HG02571 (cell line): ENCODE measurements around the gene ST3GAL5.

ENCODE experiments used
- ATAC-seq: cut with Tn5 transposase; IDR thresholded peaks from one replicate; pipeline ENCODE4 v1.9.1; 2021; ENCODE audit warnings: mild to moderate bottlenecking, moderate library complexity; ENCODE audit not compliant: unreplicated experiment

Gene ST3GAL5

DNA sequence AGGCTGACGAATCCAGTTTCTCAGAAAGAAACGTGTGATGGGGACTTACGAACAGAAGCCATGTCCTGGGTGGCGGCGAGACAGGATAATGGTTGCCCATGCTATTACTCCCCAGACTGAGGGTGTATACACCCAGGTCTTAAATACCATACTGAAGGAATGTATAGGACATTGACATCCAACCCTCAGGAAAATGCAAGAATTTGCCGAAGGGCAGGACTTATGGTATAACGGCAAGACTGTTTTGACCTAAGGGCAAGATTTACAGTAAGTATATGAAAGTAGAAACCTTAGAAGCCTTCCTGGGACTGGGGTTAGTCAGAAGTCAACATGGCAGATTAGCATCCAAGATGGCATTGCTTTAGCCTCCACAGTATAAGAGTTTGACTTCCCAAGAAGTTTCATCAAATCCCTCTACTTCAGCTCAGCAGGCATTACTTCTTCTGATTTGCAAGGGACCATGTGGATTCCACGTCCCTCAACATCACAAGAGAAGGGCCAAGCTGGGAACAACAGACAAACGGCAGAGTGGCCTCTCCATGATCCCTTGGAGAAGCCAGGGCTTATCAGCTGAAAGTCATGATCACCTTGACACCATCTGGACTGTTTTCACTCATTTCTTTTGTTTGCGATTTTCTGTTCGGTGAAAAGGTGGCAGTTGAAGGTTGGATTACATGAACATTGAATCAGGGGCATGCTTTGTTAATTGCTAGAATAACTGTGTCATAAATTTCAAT is 21.1 kb downstream of the ST3GAL5 start:
- no peak for ATAC-seq

DNA sequence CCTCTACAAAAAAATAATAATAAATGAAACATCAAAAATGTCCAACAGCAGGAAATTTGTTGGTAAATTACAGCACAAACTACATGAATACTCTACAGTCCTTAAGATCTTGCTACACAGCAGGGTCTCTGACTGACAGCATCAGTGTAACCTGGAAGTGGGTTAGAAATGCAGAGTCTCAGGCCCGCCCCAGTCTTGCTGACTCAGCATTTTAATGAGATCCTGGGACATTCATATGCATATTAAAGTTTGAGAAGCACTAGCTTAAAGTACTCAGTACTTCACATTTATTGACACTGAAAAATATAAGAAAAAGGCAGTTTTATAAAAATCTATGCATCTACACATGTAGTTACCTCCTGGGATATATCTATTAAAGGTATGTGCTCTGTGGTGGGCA is 21.7 kb downstream of the ST3GAL5 start:
- ATAC-seq, result no peak

DNA sequence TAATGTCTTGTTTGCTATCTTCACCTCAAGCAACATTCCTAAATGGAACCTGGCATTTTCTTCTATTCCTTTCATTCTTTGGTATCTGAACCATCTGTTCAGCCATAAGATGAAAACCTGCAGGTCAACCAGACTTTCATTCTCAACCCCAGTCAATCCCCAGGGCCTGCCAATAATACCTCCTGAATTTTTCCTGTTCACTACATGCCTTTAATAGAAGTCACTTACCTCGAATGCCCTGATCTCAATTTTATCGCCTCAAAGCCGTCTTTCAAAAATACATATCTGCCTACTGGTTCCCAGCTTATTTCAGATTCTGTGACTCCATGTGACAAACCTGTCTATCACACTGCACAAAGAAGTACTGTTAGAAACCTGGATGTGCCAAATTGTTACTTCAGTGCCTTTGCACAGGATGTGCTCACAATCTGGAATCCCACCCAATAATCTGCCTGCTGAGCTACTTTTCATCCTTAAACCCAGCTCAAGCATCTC is 22.6 kb downstream of the ST3GAL5 start:
- ATAC-seq, result no peak

DNA sequence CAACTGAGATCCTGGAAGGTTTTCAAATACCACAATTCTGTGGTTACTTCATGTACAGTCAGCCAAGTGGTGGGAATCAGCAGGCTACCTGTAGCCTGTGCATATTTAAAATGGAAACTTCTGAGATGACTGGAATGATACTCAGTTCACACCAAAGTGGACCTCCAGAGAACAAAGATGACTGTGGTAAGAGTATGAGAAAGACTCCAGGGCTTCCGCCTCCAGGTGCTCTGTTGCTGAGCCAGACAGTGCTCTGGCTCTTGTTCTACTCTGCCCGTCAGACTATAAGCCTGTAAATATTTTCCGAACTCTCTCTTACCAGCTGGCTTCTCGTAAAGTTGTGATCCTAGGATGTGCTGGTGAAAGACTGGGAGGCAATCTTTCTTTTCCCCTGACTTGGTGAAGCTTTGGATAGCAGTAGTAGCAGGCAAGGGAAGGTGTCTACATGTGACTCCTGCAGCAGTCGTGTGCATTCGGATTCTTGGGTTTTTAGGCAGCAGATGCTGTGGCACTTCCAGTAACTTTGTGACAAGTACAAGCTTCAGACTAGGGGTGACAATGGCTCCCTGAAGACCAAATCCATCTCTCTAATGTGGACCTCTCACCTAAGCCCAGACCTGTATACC is 23.1 kb downstream of the ST3GAL5 start:
- ATAC-seq, result peak; percentile 81

DNA sequence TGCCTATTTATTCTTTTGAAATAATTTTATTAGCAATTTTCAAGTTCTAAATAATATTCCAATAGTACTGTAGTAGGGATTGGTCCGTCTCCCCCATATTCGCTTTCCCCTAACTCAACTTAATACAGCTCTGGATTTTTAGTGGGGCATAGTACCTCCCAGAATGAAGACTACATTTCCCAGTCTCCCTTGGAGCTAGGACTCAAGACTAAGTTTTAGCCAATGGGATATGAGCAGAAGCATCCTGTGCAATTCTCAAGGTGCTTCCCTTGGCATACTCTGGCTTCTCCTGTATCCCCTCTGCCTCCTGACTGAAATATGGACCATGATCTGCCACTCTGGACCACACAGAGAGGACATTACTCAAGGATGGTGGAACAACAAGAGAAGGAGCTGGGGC is 24.1 kb downstream of the ST3GAL5 start:
- no peak for ATAC-seq

DNA sequence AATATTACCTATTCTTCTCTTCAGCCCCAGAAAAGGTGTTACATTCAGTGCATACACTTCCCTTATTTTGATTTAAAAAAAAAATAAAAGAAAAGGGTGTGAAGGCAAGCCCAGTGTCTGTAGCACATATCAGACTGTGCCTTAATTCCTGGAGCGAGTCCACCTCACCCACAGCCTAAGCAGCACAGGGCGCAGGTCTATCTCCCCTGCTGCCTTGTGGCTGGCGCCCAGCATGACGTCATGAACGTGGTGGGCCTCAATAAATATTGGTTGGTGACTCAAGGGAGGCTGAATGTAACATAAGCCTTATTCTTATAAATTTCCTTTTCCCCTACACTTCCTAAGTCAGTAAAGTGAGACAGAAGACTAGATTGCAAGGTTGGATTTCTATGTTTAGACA is 26.4 kb downstream of the ST3GAL5 start:
- no peak for ATAC-seq

DNA sequence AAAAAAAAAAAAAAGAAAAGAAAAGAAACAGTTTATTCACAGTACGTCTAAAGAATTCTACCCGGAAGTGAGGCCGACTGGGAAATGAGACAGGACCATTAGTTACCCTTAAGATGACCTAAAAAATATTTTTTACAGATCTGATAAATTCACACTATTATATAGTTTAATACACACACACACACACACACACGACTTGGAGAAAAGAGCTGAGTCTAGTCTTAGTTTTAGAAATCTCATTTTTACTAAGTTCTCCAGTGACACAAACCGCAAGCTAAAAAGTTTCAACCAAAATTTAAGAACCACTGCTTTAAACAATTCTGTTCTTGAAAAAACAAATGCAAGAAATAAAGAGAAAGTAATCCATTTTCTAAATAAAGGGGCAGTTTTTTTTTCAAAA is 27.1 kb downstream of the ST3GAL5 start:
- no peak for ATAC-seq

DNA sequence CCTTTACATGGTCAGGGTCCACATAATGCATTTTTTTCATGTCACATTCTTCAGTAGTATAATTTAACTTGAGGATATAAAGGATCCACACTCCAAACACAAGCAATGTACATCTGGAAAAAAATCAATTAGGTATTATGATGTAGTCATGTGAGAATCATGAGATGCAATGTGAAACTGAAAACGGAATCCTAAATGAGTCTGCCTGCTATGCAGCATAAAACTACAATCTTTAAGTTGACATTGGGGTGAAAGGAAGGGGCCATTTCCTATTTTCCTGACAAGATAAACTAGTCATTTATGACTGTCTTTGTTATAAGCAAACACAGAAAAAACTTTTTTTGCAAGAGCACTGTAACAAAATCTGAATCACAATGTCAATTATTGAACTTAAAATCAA is 27.6 kb downstream of the ST3GAL5 start:
- ATAC-seq, result no peak

DNA sequence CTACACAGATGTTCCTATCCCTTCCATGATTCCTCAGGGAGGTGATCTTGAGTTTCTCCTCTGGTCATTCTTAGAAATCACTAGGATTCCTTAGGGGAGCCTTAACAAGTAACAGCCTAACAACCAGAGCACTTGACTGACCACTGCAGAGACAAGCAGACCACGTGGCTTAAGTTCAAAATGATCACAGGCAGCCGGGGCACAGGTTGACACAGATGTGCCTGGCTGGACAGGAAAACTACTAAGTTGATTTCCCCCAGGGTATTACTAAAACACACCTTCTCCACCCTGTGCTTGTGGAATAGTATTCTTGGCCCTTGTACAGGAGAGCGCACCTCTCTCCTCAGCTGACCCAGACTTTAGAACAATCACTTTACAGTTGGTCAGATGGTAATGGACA is 29.9 kb downstream of the ST3GAL5 start:
- no peak for ATAC-seq

DNA sequence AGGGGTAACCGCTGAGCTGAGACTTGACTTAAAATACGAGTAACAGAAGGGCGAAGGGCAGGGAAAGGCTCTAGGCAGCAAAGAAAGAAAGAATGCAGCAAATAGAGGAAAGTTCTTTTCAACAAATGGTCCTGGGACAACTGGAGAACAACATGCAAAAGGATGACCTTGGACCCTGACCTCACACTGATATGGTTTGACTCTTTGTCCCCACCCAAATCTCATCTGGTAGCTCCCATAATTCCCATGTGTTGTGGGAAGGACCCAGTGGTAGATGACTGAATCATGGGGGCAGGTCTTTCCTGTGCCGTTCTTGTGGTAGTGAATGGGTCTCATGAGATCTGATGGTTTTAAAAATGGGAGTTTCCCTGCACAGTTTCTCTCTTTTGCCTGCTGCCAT is 33.9 kb downstream of the ST3GAL5 start:
- no peak for ATAC-seq

DNA sequence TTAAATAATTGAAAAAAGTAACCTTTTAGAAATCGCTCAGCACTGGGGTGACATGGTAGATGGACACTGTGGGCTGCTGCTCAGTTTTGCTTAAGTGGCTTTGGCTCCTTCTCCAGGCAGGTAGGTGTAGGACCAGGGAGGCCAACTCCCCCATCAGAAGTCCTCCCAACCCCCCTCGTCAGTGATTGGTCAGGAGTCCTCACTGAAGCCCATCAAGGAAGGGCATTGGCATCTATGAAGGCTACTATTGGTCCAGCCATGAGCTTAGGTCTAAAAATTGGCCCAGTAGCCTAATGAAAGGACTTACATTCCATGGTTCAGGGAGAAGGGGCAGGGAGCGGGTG is 34.7 kb downstream of the ST3GAL5 start:
- peak; percentile 12 for ATAC-seq

DNA sequence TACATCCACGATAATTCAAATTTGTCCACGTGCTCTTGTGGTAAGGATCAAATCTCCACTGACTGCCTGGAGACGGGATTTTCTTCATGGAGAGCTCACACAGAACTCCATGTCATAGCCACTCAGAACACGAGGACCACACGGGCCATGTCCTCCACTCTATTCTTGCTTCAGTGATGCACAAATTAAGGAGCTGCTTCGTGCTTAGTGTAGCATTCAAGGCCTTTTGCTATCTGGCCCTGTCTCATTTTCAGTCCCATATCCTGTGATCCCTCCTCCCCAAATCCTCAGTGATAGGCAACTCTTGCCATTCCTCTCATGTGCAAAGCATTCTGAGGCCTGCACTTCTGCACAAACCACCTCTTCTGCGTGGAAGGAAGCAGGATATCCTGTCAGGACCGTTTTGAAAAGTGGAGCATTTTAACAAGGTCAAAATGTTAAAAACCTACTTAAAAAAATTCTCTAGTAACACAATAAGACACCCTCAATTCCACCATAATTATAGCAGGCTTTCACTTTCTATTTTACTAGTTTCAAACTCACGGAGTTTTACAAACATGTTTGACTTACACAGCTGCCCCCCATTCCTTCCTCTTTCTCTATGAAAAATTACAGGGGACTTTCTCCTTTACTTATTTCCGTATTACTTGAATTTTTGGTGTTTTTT is 35.2 kb downstream of the ST3GAL5 start:
- peak; percentile 42 for ATAC-seq

DNA sequence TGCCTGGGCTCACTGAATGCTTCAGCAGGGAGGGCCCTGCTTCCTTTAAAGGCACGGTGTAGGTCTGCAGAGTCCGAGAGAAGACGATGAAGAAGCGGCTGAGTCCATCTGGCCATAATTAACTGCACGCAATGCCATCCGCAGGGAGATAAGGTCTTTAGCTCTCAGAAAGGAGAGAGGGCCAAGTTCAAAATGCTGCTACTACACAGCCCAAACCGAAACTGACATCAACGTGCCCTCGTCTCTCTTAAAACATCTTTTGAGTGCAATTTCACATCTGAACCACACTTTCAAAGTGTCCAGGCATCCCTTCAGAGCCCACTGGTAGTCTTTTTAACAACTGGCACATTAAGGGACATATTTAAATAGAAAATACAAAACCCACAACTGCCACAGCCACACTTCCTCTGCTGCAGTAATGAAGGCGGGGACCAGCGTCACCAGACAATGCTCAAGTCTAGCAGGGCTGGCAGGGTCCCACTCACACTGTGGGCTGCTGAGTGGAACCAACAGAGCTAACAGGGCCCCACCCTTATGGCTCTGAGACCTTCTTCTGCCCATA is 35.8 kb downstream of the ST3GAL5 start:
- ATAC-seq, result peak; percentile 67

DNA sequence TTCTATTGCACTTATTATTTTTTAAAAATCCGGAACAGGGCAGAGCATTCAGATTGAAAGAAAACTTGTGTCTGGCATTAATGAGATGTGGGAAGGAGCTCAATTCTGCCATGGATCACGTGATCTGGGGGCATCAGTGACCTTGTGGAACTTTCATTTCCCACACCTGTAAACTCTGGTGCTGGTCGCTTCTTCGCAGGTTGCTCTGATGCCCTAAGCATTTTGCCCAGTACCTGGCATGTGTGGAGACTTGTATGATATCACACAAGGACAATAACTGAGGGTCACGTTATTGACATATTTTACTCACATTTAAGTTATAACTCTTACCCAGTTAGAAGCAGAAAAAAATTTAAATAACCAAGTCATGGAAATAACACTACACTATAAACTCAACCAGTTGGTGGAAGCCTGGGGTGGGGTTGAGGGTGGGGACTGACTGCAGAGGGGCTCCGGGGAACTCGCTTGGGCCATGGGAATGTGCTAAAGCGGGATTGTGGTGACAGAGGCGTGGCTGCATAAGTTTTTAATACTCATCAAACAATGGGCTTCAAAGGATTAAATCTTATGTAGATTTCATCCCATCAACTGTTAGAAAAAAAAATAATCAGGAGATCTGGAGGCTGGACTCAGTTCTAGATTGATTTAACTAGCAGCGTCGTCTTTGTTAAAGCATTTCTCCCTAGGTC is 36.5 kb downstream of the ST3GAL5 start:
- no peak for ATAC-seq

DNA sequence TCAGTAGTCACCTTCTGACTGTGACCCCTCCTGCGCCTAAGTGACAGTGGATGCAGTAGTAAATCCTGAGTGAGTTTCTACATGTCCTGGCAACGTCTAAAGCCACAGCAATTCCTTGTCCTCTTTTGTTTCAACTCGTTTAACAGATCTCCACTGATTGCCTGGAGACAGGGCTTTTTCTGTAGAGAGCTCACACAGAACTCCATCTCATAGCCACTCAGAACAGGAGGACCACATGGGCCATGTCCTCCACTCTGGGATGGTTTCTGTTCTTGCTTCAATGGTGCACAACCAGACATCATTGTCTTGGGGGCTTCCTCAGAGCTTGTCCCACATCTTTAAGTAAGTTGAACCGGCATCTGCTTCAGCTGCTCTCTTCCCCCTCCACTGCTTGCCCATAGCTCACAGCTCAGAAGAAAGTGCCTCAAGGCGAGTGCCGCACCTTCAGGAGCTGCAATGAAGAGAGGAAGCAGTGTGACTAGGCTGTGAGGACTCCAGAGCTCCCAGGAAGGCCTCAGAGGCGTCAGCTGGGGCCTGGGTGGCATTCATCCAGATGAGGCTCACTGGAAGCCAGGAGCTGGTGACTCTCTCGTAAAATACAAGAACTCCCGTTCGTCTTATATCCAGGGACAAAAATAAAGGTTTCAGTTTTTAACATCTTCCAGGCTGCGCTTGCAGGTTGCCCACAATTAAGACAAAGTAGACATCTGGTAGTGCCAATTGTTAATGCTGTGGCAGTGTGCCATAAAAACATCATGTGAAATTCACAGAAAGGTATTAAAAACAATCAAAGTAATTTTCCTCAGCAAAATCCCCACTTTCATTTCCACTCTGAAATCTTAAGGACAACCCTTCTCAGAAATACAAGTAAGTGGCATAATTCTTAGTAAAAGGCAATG is 37.3 kb downstream of the ST3GAL5 start:
- no peak for ATAC-seq

DNA sequence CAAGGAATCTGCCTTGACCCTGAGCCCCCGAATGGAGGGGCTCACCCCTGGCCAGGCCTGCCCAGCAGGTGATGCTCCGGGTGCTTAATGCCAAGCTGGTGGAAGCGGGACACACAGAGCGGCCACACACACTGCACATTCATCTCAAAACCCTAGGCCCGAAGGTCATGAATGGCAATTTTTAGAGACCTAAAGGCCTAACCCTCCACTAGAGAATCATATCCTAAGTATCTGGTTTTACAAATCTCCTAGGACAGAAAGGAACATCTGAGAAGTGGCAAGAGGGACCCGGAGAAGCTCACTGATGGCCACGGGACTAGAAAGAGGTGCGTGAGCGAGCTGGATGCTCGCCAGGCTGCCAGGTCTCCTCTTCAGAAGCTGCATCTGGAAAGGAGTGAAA is 38.3 kb downstream of the ST3GAL5 start:
- no peak for ATAC-seq

DNA sequence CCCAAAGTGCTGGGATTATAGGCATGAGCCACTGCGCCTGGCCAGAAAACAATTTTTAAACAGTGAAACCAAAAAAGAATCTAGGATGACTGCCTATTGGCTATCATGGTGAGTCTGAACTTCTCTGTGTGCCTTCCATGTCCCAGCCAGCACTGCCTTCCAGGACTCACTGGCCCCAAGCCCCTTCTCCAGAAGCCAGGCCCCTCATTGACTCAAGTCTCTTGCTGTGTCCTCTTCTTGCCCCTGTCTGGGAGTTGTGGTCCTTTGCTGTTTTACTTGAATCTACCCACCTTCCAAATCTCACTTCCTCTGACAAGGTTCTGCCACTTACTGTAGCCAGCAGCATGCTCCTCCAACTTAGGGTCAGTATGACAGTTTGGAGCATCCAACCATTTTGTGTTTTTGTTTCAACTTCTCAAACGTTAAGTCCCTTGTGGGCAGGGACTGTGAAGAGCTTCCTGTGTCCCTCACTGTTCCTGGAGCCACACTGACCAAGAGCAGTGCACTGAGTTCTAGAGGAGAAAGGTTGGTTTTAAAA is 41.7 kb downstream of the ST3GAL5 start:
- ATAC-seq, result no peak

DNA sequence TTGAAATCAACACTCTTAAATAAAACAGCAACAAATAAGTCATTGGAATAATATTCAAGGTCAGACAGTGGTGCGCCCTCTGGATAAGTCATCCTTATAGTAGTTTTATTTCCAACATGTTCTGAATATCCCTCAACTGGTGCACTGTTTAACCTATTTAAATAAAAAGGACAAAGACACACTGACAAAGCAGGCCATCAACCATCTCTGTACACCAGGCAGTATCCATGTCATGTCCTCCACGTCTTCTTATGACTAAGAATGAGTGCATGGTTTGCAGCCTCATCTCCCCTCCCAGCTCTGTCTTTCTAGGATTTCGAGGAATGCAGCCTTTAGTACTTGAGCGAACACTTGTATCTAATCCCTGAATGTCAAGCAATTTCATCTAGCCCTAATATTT is 42.4 kb downstream of the ST3GAL5 start:
- ATAC-seq, result no peak

DNA sequence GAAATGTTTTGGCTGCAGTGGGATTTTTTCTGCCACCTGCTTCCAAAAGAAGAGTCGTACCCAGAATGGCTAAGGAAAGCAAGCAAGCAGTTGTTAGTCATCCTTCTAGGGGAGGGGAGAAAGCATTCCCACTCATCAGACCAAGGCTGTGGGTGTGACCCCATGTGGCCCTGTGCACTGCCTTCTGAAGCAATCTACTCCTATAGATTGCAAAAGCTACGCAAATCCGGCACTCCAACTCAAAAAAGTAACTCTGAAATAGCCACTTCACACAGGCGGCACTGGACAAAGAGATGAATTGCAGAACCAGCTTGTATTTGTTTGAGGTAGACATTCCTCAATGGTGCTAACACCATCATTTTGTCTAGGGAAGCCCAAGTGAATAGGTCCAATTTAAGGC is 44.3 kb downstream of the ST3GAL5 start:
- no peak for ATAC-seq

DNA sequence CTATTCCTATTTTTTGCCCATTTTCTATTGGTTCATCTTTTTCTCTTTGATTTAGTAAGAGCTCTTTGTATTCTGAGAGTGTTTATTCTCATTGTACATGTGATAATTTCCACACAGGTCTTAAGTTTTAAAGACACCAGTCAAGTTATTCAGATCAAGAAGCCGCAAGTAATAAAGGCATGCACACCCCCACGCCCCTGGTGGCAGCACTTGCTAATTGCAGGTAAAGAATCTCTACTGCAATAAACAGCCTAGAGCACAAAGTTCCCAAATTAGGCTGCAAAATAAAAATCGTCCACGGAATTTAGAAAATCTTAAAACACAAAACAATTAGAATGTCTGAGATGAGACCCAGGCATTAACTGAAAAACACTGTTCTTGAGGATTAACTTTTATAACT is 45.2 kb downstream of the ST3GAL5 start:
- no peak for ATAC-seq
